DMS153 treated with DMSO at 0.1 percent for 48 hours (cell line): ENCODE measurements around the gene FAXC.

Experiments used
- DNase-seq: peaks from one replicate; lab custom pipeline; 2025; ENCODE audit not compliant: unreplicated experiment; lab: John Stamatoyannopoulos, UW

The FAXC gene

GRCh38 chr6:99349171-99350141 is at the start of gene FAXC:
FAXC (minus strand) TSS chr6:99349674; CDS start chr6:99349372, 302 bp downstream.
- peak; percentile 56 for DNase-seq

- no peak for DNase-seq
Observed at GRCh38 chr6:99397287-99397686, 47.8 kb upstream of the FAXC start.

GRCh38 chr6:99393698-99394531 is 44.4 kb upstream of the FAXC start, which contains the start of gene COQ3:
COQ3 (minus strand) TSS chr6:99394195; CDS start chr6:99394179, 16 bp downstream.
- DNase-seq, result peak; percentile 9

GRCh38 chr6:99393366-99393697 is 43.9 kb upstream of the FAXC start:
- no peak for DNase-seq

- no peak for DNase-seq
Observed at GRCh38 chr6:99390896-99391295, 41.4 kb upstream of the FAXC start.

GRCh38 chr6:99384507-99384906 is 35.0 kb upstream of the FAXC start:
- no peak for DNase-seq

- DNase-seq, result no peak
Observed at GRCh38 chr6:99378636-99379035, 29.2 kb upstream of the FAXC start.

GRCh38 chr6:99369533-99369932 is 20.1 kb upstream of the FAXC start:
- no peak for DNase-seq

- DNase-seq, result no peak
Observed at GRCh38 chr6:99366852-99367251, 17.4 kb upstream of the FAXC start.

GRCh38 chr6:99364026-99364425 is 14.6 kb upstream of the FAXC start:
- no peak for DNase-seq

- DNase-seq, result no peak
Observed at GRCh38 chr6:99362678-99363268, 13.3 kb upstream of the FAXC start.

- DNase-seq, result no peak
Observed at GRCh38 chr6:99359800-99360199, 10.3 kb upstream of the FAXC start.

- DNase-seq, result no peak
Observed at GRCh38 chr6:99356641-99357040, 7.2 kb upstream of the FAXC start.

- no peak for DNase-seq
Observed at GRCh38 chr6:99354983-99355382, 5.5 kb upstream of the FAXC start.

GRCh38 chr6:99353126-99353525 is 3.7 kb upstream of the FAXC start:
- DNase-seq, result no peak

- DNase-seq, result no peak
Observed at GRCh38 chr6:99350573-99350972, 1.1 kb upstream of the FAXC start.

- no peak for DNase-seq
Observed at GRCh38 chr6:99348288-99349170, 945 bp downstream of the FAXC start.

GRCh38 chr6:99347804-99348203 is 1.7 kb downstream of the FAXC start:
- DNase-seq, result no peak

GRCh38 chr6:99346595-99346994 is 2.9 kb downstream of the FAXC start:
- no peak for DNase-seq

GRCh38 chr6:99345164-99345563 is 4.3 kb downstream of the FAXC start:
- no peak for DNase-seq
